H1 (cell line): Measurements from ENCODE around the gene SMARCD2. TPM values are rescaled to one million over a fixed set of nuclear protein-coding genes. Genes with fewer than 3 reads are reported as not detected.

ENCODE experiments used
- CTCF ChIA-PET: fragments of 300-600 bp; sonication (Branson Sonifier 250); formaldehyde crosslinking; loops from one replicate; lab custom pipeline; 2021; ENCODE audit not compliant: partially characterized antibody; lab: Charles Lee
- POLR2A ChIA-PET: fragments of 300-600 bp; sonication (Branson Sonifier 250); formaldehyde crosslinking; loops from one replicate; lab custom pipeline; 2021; ENCODE audit warnings: inconsistent platforms; ENCODE audit not compliant: partially characterized antibody; lab: Charles Lee
- DNase-seq, 2 experiments: peaks; one replicate each; pipeline versions ENCODE4 v3.0.0 to v3.0.0-alpha.2; 2010 to 2022; ENCODE audit warnings: low spot score in 2 of 2, low read depth in 1 of 2, mixed read lengths in 1 of 2
- FAIRE-seq: peaks from 2 replicates; lab custom pipeline; 2011; peaks lifted over from hg19 to GRCh38; lab: Jason Lieb, UNC
- H2AFZ ChIP-seq: 2 replicates; pipeline ENCODE4 v1.8.1; 2012; ENCODE audit warnings: low read length, inconsistent platforms
- H2AK5ac ChIP-seq: 2 replicates; pipeline ENCODE4 v1.6.1; 2013; ENCODE audit warnings: low read depth, low read length
- H2BK120ac ChIP-seq: replicated peaks from 2 replicates; pipeline ENCODE3; 2013; ENCODE audit warnings: low read depth, low read length, inconsistent platforms
- H2BK12ac ChIP-seq: 2 replicates; pipeline ENCODE4 v1.6.1; 2013; ENCODE audit warnings: low read depth, low read length
- H2BK15ac ChIP-seq: 2 replicates; pipeline ENCODE4 v1.6.1; 2013; ENCODE audit warnings: low read length
- H2BK20ac ChIP-seq: 2 replicates; pipeline ENCODE4 v1.6.1; 2013; ENCODE audit warnings: low read length
- H2BK5ac ChIP-seq: 2 replicates; pipeline ENCODE4 v1.6.1; 2013; ENCODE audit warnings: low read depth, low read length
- H3K14ac ChIP-seq: 2 replicates; pipeline ENCODE4 v1.6.1; 2013; ENCODE audit warnings: inconsistent platforms; ENCODE audit not compliant: insufficient read length
- H3K18ac ChIP-seq: 2 replicates; pipeline ENCODE4 v1.6.1; 2013; ENCODE audit warnings: low read length; ENCODE audit errors: extremely low read depth
- H3K23ac ChIP-seq: 2 replicates; pipeline ENCODE4 v1.6.1; 2013; ENCODE audit warnings: inconsistent platforms; ENCODE audit not compliant: insufficient read length
- H3K23me2 ChIP-seq: 2 replicates; pipeline ENCODE4 v1.6.1; 2013; ENCODE audit warnings: low read depth, low read length
- H3K27ac ChIP-seq: 2 replicates; pipeline ENCODE4 v1.6.1; 2011; ENCODE audit warnings: low read depth, low read length, inconsistent platforms
- H3K27me3 ChIP-seq, 4 experiments: replicated peaks in 1 of 4; 1 replicate in 1 of 4; 2 replicates in 3 of 4; pipeline versions ENCODE4 v1.6.1 to v1.8.1; 2011 to 2013; ENCODE audit warnings: low read length in 3 of 4, mild to moderate bottlenecking in 3 of 4, inconsistent platforms in 2 of 4, mixed read lengths in 2 of 4, moderate library complexity in 1 of 4; ENCODE audit not compliant: control insufficient read depth in 3 of 4, insufficient read depth in 3 of 4; ENCODE audit errors: extremely low read depth in 1 of 4
- H3K36me3 ChIP-seq, 4 experiments: 2 replicates each; pipeline versions ENCODE4 v1.6.1 to v1.8.1; 2011 to 2013; ENCODE audit warnings: mild to moderate bottlenecking in 4 of 4, low read length in 3 of 4, moderate library complexity in 2 of 4, control low read depth in 1 of 4, inconsistent platforms in 1 of 4; ENCODE audit not compliant: insufficient read depth in 4 of 4, control insufficient read depth in 2 of 4
- H3K4ac ChIP-seq: replicated peaks from 2 replicates; pipeline ENCODE3; 2013; ENCODE audit warnings: low read length, low read depth, mixed read lengths, inconsistent platforms; ENCODE audit not compliant: insufficient read length
- H3K4me1 ChIP-seq, 4 experiments: replicated peaks in 1 of 4; 1 replicate in 1 of 4; 2 replicates in 3 of 4; pipeline versions ENCODE4 v1.6.1 to v1.8.1; 2011 to 2013; ENCODE audit warnings: low read length in 3 of 4, inconsistent platforms in 2 of 4, mixed read lengths in 1 of 4; ENCODE audit not compliant: insufficient read depth in 4 of 4, control insufficient read depth in 3 of 4
- H3K4me2 ChIP-seq, 2 experiments: 2 replicates each; pipeline versions ENCODE4 v1.6.1 to v1.8.1; 2011 to 2013; ENCODE audit warnings: low read depth in 2 of 2, low read length in 2 of 2, control low read depth in 1 of 2, inconsistent platforms in 1 of 2, mild to moderate bottlenecking in 1 of 2; ENCODE audit not compliant: insufficient read depth in 1 of 2
- H3K4me3 ChIP-seq, 4 experiments: fragments of 200-600, 300-600 bp in 1 of 4; sonication (generic), shearing (Covaris generic), sonication (Bioruptor Twin) in 1 of 4; 2 replicates each; pipeline versions ENCODE4 v1.5.1 to v1.8.1; 2011 to 2016; ENCODE audit warnings: low read length in 4 of 4, low read depth in 3 of 4, control low read depth in 2 of 4, inconsistent platforms in 2 of 4, mild to moderate bottlenecking in 2 of 4, mixed read lengths in 1 of 4, moderate library complexity in 1 of 4; ENCODE audit not compliant: insufficient read depth in 2 of 4; ENCODE audit errors: extremely low read depth in 1 of 4
- H3K56ac ChIP-seq: replicated peaks from 2 replicates; pipeline ENCODE3; 2013; ENCODE audit warnings: low read depth, mild to moderate bottlenecking, mixed read lengths, low read length, inconsistent platforms; ENCODE audit not compliant: insufficient read length
- H3K79me1 ChIP-seq: 2 replicates; pipeline ENCODE4 v1.6.1; 2013; ENCODE audit warnings: low read depth, low read length, control low read depth
- H3K79me2 ChIP-seq, 2 experiments: 2 replicates each; pipeline versions ENCODE4 v1.6.1 to v1.8.1; 2012 to 2013; ENCODE audit warnings: low read length in 2 of 2, mild to moderate bottlenecking in 2 of 2, inconsistent platforms in 1 of 2; ENCODE audit not compliant: insufficient read depth in 2 of 2, control insufficient read depth in 1 of 2
- H3K9ac ChIP-seq, 4 experiments: replicated peaks in 1 of 4; 1 replicate in 1 of 4; 2 replicates in 3 of 4; pipeline versions ENCODE4 v1.6.1 to v1.8.1; 2011 to 2013; ENCODE audit warnings: low read depth in 3 of 4, low read length in 3 of 4, control low read depth in 2 of 4, mild to moderate bottlenecking in 2 of 4, moderate library complexity in 2 of 4, inconsistent platforms in 1 of 4; ENCODE audit errors: extremely low read depth in 1 of 4
- H3K9me3 ChIP-seq, 2 experiments: 2 replicates each; pipeline versions ENCODE4 v1.6.1 to v1.8.1; 2012 to 2013; ENCODE audit warnings: mild to moderate bottlenecking in 2 of 2, moderate library complexity in 2 of 2, control low read depth in 1 of 2, inconsistent platforms in 1 of 2, low read depth in 1 of 2, low read length in 1 of 2, mixed read lengths in 1 of 2; ENCODE audit not compliant: insufficient read depth in 2 of 2
- H4K20me1 ChIP-seq, 2 experiments: replicated peaks in 1 of 2; 2 replicates each; pipeline versions ENCODE3 to v1.8.1; 2011 to 2013; ENCODE audit warnings: inconsistent platforms in 2 of 2, low read length in 2 of 2, mild to moderate bottlenecking in 1 of 2; ENCODE audit not compliant: insufficient read depth in 2 of 2, control insufficient read depth in 1 of 2
- H4K5ac ChIP-seq: 2 replicates; pipeline ENCODE4 v1.6.1; 2013; ENCODE audit warnings: low read length, low read depth, mixed read lengths, inconsistent platforms; ENCODE audit not compliant: insufficient read length
- H4K8ac ChIP-seq: 2 replicates; pipeline ENCODE4 v1.8.0; 2013; ENCODE audit warnings: mild to moderate bottlenecking, moderate library complexity, low read length, inconsistent platforms; ENCODE audit not compliant: insufficient read depth; ENCODE audit errors: extremely low read depth
- H4K91ac ChIP-seq: replicated peaks from 2 replicates; pipeline ENCODE3; 2013; ENCODE audit warnings: low read length, mixed read lengths, inconsistent platforms; ENCODE audit not compliant: insufficient read length
- CBX5 ChIP-seq: fragments of 300-800, 300-1000 bp; sonication (generic); IDR thresholded peaks from 2 replicates; pipeline ENCODE4 v1.7.1; 2016; ENCODE audit warnings: antibody characterized with exemption, low read length, low read depth
- CTBP2 ChIP-seq: IDR thresholded peaks from 2 replicates; pipeline ENCODE4 v1.7.0; 2011; ENCODE audit warnings: borderline replicate concordance, mild to moderate bottlenecking, moderate library complexity, mixed read lengths, low read length; ENCODE audit not compliant: insufficient read depth, insufficient read length
- GABPA ChIP-seq: IDR thresholded peaks from 2 replicates; pipeline ENCODE4 v1.6.1; 2011; ENCODE audit warnings: mild to moderate bottlenecking, low read length, moderate library complexity, borderline replicate concordance; ENCODE audit not compliant: insufficient read depth
- MAFK ChIP-seq: IDR thresholded peaks from 2 replicates; pipeline ENCODE4 v1.6.1; 2012; ENCODE audit warnings: low read depth, mild to moderate bottlenecking, improper control_type of control experiment, low read length
- MAX ChIP-seq: IDR thresholded peaks from 2 replicates; pipeline ENCODE4 v1.6.1; 2012; ENCODE audit warnings: inconsistent platforms
- POLR2AphosphoS5 ChIP-seq: IDR thresholded peaks from 2 replicates; pipeline ENCODE4 v1.6.1; 2011; ENCODE audit warnings: low read depth, low read length
- TEAD4 ChIP-seq: IDR thresholded peaks from 2 replicates; pipeline ENCODE4 v1.6.1; 2012; ENCODE audit warnings: low read depth, low read length, inconsistent platforms, mixed read lengths
- WGBS, 2 experiments: shearing (Covaris generic) in 1 of 2; methylation state at CpG; one replicate each; pipeline versions ENCODE4 v1.1.6 to v1.1.7; 2013 to 2015; ENCODE audit warnings: low lambda C conversion rate in 2 of 2, mixed read lengths in 2 of 2, inconsistent platforms in 1 of 2, low coverage in 1 of 2, missing lambda C conversion rate in 1 of 2; ENCODE audit not compliant: insufficient replicate concordance in 2 of 2, insufficient coverage in 1 of 2, insufficient read length in 1 of 2; ENCODE audit errors: extremely low coverage in 1 of 2, missing lambda C conversion rate in 1 of 2; 5-methylcytosine and 5-hydroxymethylcytosine counted together
- polyA plus RNA-seq, 7 experiments: library from polyadenylated mRNA; depleted of rRNA in 3 of 7; stranded (reverse) in 5 of 7; unstranded in 2 of 7; fragments of >200 nt in 5 of 7; fragments of 200-250 nt in 2 of 7; gene quantifications; 1 replicate in 5 of 7; 2 replicates in 1 of 7; 4 replicates in 1 of 7; pipeline versions ENCODE4 v1.2.1 to v1.2.3, GENCODE V29; 2011 to 2013; ENCODE audit warnings: missing spikeins in 2 of 7, mixed read lengths in 2 of 7
- total RNA-seq: library from RNA; stranded (reverse); fragmentation: NEBNext Ultra II Directional; extraction: Animal tissue kit (Norgen Biotek cat#: 25700); gene quantifications from 2 replicates; pipeline ENCODE4 v1.2.1, GENCODE V29; 2021

SMARCD2 gene
- total and polyA plus RNA-seq, 2 of the 8 experiments (the other 6 are each of a cell fraction or from before 2014, with no cell fraction given), result 90.0 to 92.2 TPM

DNA sequence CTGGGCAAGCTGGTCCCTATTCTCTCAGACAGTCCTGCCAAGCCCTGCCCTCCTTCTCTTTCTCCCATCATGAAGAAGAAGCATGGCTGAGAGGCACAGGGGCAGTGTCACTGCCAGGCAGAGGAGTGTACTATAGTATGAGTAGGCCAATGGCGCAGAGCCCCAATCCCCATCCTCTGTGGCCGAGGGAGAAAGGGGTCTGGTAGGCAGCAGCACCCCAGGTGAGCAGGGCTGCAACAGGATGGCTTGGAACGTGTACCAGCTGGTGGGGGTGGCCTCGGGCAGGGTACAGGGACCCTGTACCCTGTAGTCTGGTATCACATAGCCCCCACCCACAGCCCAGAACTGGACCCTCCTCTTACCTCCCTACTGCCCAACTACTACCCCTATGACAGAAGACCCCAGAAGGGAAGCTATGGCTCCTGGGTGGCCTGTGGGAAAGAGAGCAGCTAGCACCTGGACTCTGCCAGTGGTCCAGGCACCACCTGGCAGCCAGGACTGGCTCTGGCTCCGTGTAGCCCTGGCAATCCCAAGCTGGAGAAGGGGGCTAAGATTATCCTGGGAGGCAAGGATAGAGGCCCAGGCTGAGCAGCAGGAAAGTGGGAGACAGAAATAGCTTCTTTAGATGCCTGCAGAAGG, 4.4 kb downstream of the SMARCD2 start:
- Histone ChIP-seq H3K23ac (no peak overlapping the region), H2BK120ac (no peak overlapping the region)
- TF ChIP-seq CTBP2 (no peak), MAFK (no peak), POLR2AphosphoS5 (no peak), TEAD4 (no peak), GABPA (no peak), CBX5 (no peak), MAX (no peak)
- TF ChIP-seq, all 59 proteins: peak for 0
- H3K4me2 ChIP-seq, result peak overlapping the region; percentile 5 to 54; a peak in 1 of 4 replicates
- H3K23me2 ChIP-seq, result peaks cover 8% of the 10 kb centered on the region
- no peak overlapping the region for H3K9ac ChIP-seq
- H3K56ac ChIP-seq, result no peak overlapping the region
- H3K4me3 ChIP-seq, result 0 out of 8 replicates have a peak overlapping the region, but pooled peaks of 1 of the 4 experiments have one; percentile 19
- no peak overlapping the region for H4K5ac ChIP-seq
- H2BK15ac ChIP-seq, result peak overlapping the region; percentile 12; the same call in 1 of the 2 replicates
- POLR2A ChIA-PET, result interaction anchor here (0.6 to 32.3 kb wide), 9 partner anchors 11 to 308 kb away, joined by 3 to 593 read pairs (median 4); partner anchors contain the start of genes CCDC47, DDX42, FTSJ3 and LIMD2
- H2AK5ac ChIP-seq, result no peak overlapping the region
- H3K27ac ChIP-seq, result 0 out of 2 replicates have a peak overlapping the region, but pooled peaks have one; percentile 31
- peak overlapping the region; percentile 71 for H2BK5ac ChIP-seq
- H3K4me1 ChIP-seq, result peaks cover 3 to 28% (median 26%) of the 10 kb centered on the region in 4 experiments
- no peak overlapping the region for H3K4ac ChIP-seq
- no peak overlapping the region for H3K18ac ChIP-seq
- peaks cover 20% of the 10 kb centered on the region for H3K79me1 ChIP-seq
- no peak overlapping the region for H3K14ac ChIP-seq
- CTCF ChIA-PET, result interaction anchor here (0.8 to 2.9 kb wide), 9 partner anchors 9 to 137 kb away, joined by 3 to 15 read pairs (median 5); no protein-coding TSS in a partner anchor
- H3K9me3 ChIP-seq, result no peaks in the 10 kb centered on the region
- H4K20me1 ChIP-seq, result peaks cover 1 to 13% of the 10 kb centered on the region in 2 experiments
- H3K36me3 ChIP-seq, result peaks cover 11 to 21% (median 17%) of the 10 kb centered on the region in 4 experiments
- no peaks in the 10 kb centered on the region for H3K27me3 ChIP-seq
- peaks cover 11 to 42% of the 10 kb centered on the region in 2 experiments for H3K79me2 ChIP-seq
- H2BK12ac ChIP-seq, result 0 out of 2 replicates have a peak overlapping the region, but pooled peaks have one; percentile 29
- 0 out of 2 replicates have a peak overlapping the region, but pooled peaks have one; percentile 40 for H4K8ac ChIP-seq
- no peak overlapping the region for H2BK20ac ChIP-seq
- FAIRE-seq (no peak), DNase-seq (no peak)
- H2AFZ ChIP-seq, result no peak overlapping the region
- WGBS, 2 experiments, result 83% methylated on average over 5 of the region's 5 CpGs; no CpG with 5 or more reads in 1 of the 2 experiments
- H4K91ac ChIP-seq, result peak overlapping the region; percentile 48
